KMS-11 (cell line): ENCODE data around the gene TMA7.

Source experiments
- H2AFZ ChIP-seq: fragments of 200-600 bp; sonication (generic); 2 replicates; pipeline ENCODE4 v1.6.1; 2016; ENCODE audit warnings: antibody characterized with exemption, mixed run types, low read depth
- H3K27ac ChIP-seq: fragments of 200-600 bp; sonication (generic); 2 replicates; pipeline ENCODE4 v1.6.1; 2016; ENCODE audit warnings: mild to moderate bottlenecking, mixed run types
- H3K27me3 ChIP-seq: fragments of 200-600 bp; sonication (generic); 2 replicates; pipeline ENCODE4 v1.6.1; 2017; ENCODE audit warnings: mild to moderate bottlenecking, low read depth, mixed run types, moderate library complexity; ENCODE audit not compliant: insufficient read depth
- H3K36me3 ChIP-seq: fragments of 200-600 bp; sonication (generic); 2 replicates; pipeline ENCODE4 v1.6.1; 2017; ENCODE audit warnings: mild to moderate bottlenecking, mixed run types; ENCODE audit not compliant: insufficient read depth
- H3K4me1 ChIP-seq: fragments of 200-600 bp; sonication (generic); 2 replicates; pipeline ENCODE4 v1.6.1; 2016; ENCODE audit warnings: mild to moderate bottlenecking, low read depth, mixed run types; ENCODE audit not compliant: poor library complexity, severe bottlenecking
- H3K4me2 ChIP-seq: fragments of 200-600 bp; sonication (generic); 2 replicates; pipeline ENCODE4 v1.7.0; 2016; ENCODE audit warnings: mild to moderate bottlenecking, mixed run types
- H3K4me3 ChIP-seq: fragments of 200-600 bp; sonication (generic); IDR thresholded peaks from 2 replicates; pipeline ENCODE4 v1.6.1; 2017; ENCODE audit warnings: low read depth, low read length, mixed read lengths; ENCODE audit not compliant: insufficient read depth
- H3K79me2 ChIP-seq: fragments of 200-600 bp; sonication (generic); 2 replicates; pipeline ENCODE4 v1.6.1; 2016; ENCODE audit warnings: low read depth, mixed run types; ENCODE audit not compliant: insufficient read depth
- H3K9ac ChIP-seq: fragments of 200-600 bp; sonication (generic); 2 replicates; pipeline ENCODE4 v1.6.1; 2016; ENCODE audit warnings: mild to moderate bottlenecking, mixed run types
- H4K20me1 ChIP-seq: fragments of 200-600 bp; sonication (generic); 2 replicates; pipeline ENCODE4 v1.6.1; 2016; ENCODE audit warnings: mild to moderate bottlenecking, mixed run types; ENCODE audit not compliant: insufficient read depth
- CTCF ChIP-seq: fragments of 200-600 bp; sonication (generic); conservative IDR thresholded peaks from 2 replicates; pipeline ENCODE4 v1.6.1; 2017; ENCODE audit warnings: low read depth, mild to moderate bottlenecking, antibody characterized with exemption, low read length, moderate library complexity, mixed read lengths

Gene TMA7

GRCh38 chr3:48439820-48440589, at the start of gene TMA7, which contains the start of gene CCDC51:
TSS of gene TMA7 (plus strand) at chr3:48440257. CDS start at chr3:48440297, 40 bp downstream.
TSS of gene CCDC51 (minus strand) at chr3:48440119. CDS start at chr3:48435128, 4,991 bp downstream.
- Histone ChIP-seq H2AFZ (peak within 1 kb of the TSS; percentile 64), H4K20me1 (no peaks in the 10 kb centered on the region), H3K36me3 (no peaks in the 10 kb centered on the region), H3K4me1 (peaks cover 19% of the 10 kb centered on the region), H3K9ac (peak within 1 kb of the TSS; percentile 39; the same call in 1 of the 2 replicates), H3K27me3 (no peaks in the 10 kb centered on the region), H3K4me3 (peak within 1 kb of the TSS; percentile 66), H3K79me2 (peaks cover 19% of the 10 kb centered on the region), H3K4me2 (peak within 1 kb of the TSS; percentile 71), H3K27ac (peak within 1 kb of the TSS; percentile 40; the same call in 1 of the 2 replicates)
- TF ChIP-seq CTCF: no peak

GRCh38 chr3:48394391-48394790, 45.7 kb upstream of the TMA7 start:
- no peaks in the 10 kb centered on the region for H3K79me2 ChIP-seq
- H4K20me1 ChIP-seq: no peaks in the 10 kb centered on the region
- H3K36me3 ChIP-seq: no peaks in the 10 kb centered on the region
- H3K4me2 ChIP-seq: no peak overlapping the region
- H2AFZ ChIP-seq: no peak overlapping the region
- H3K4me1 ChIP-seq: no peaks in the 10 kb centered on the region
- no peak overlapping the region for H3K4me3 ChIP-seq
- no peak for TF ChIP-seq CTCF
- H3K27me3 ChIP-seq: no peaks in the 10 kb centered on the region
- no peak overlapping the region for H3K27ac ChIP-seq
- no peak overlapping the region for H3K9ac ChIP-seq

- H3K36me3 ChIP-seq: no peaks in the 10 kb centered on the region
- TF ChIP-seq CTCF: no peak
- no peaks in the 10 kb centered on the region for H3K27me3 ChIP-seq
- no peak overlapping the region for H3K9ac ChIP-seq
- no peak overlapping the region for H3K27ac ChIP-seq
- no peaks in the 10 kb centered on the region for H3K79me2 ChIP-seq
- H3K4me3 ChIP-seq: no peak overlapping the region
- H3K4me2 ChIP-seq: no peak overlapping the region
- no peak overlapping the region for H2AFZ ChIP-seq
- no peaks in the 10 kb centered on the region for H3K4me1 ChIP-seq
- H4K20me1 ChIP-seq: no peaks in the 10 kb centered on the region
These were observed 44.3 kb upstream of the TMA7 start for GRCh38 chr3:48395714-48396113.

- H4K20me1 ChIP-seq: no peaks in the 10 kb centered on the region
- H3K27me3 ChIP-seq: no peaks in the 10 kb centered on the region
- no peak overlapping the region for H3K9ac ChIP-seq
- H3K27ac ChIP-seq: no peak overlapping the region
- no peak overlapping the region for H2AFZ ChIP-seq
- H3K4me2 ChIP-seq: no peak overlapping the region
- H3K36me3 ChIP-seq: no peaks in the 10 kb centered on the region
- no peaks in the 10 kb centered on the region for H3K79me2 ChIP-seq
- no peak for TF ChIP-seq CTCF
- no peaks in the 10 kb centered on the region for H3K4me1 ChIP-seq
- no peak overlapping the region for H3K4me3 ChIP-seq
These were observed 42.0 kb upstream of the TMA7 start for GRCh38 chr3:48397767-48398681.
